GM19395 (cell line): ENCODE results near the gene CCDC38.
"Not testable (repeated sequence)": the region's sequence is repeated elsewhere in the genome, so short reads cannot be mapped to it uniquely, and the experiment has no call there.

Source experiments
- ATAC-seq: cut with Tn5 transposase; IDR thresholded peaks from one replicate; pipeline ENCODE4 v1.9.1; 2021; ENCODE audit warnings: mild to moderate bottlenecking, moderate library complexity; ENCODE audit not compliant: unreplicated experiment

CCDC38 gene

DNA sequence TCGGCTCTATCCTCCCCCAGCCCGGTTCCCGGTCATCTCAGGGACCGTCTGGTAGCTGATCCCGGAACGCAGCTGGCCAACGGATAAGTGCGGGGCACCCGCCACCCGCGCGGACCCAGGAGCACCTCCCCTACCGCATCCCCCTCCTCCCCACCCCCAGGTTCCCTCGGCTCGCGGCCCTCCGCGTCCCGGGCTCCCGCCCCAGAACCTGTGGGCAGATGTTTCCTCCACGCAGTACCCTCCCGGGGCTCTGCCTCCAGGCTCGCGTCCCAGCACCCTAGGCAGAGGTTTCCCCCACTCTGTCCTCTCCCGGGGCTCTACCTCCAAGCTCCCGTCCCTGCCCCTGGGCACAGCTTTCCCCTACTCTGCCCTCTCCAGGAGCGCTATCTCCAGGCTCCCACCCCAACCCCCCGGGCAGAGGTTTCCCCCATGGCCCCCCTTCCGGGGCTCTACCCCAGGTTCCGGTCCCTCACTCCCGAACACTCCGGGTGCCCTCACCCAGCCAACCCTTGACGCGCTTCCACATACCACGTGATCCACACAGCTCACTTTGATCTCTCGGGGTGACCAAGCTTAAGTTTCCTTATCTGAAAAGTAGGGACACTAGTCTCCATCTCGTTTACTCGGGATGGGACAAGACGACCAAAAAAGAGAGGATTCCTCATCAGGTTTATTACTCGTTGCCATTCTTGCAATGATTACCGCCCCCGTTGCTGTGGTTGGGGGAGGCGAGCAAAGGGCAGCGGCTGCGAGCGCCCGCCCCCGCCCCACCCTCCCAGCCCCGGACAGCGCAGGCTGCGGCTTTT, at the start of gene CCDC38:
CCDC38 (minus strand) TSS at position 91 of the 806 bp plus-strand sequence. CDS start 6,105 bp downstream, outside the sequence.
- peak; percentile 98 for ATAC-seq

GRCh38 chr12:95990136-95990535, 47.7 kb upstream of the CCDC38 start:
- ATAC-seq, result no peak

- no peak for ATAC-seq
Measured at GRCh38 chr12:95989504-95990123, 47.2 kb upstream of the CCDC38 start.

GRCh38 chr12:95988506-95989275, 46.3 kb upstream of the CCDC38 start:
- no peak for ATAC-seq

DNA sequence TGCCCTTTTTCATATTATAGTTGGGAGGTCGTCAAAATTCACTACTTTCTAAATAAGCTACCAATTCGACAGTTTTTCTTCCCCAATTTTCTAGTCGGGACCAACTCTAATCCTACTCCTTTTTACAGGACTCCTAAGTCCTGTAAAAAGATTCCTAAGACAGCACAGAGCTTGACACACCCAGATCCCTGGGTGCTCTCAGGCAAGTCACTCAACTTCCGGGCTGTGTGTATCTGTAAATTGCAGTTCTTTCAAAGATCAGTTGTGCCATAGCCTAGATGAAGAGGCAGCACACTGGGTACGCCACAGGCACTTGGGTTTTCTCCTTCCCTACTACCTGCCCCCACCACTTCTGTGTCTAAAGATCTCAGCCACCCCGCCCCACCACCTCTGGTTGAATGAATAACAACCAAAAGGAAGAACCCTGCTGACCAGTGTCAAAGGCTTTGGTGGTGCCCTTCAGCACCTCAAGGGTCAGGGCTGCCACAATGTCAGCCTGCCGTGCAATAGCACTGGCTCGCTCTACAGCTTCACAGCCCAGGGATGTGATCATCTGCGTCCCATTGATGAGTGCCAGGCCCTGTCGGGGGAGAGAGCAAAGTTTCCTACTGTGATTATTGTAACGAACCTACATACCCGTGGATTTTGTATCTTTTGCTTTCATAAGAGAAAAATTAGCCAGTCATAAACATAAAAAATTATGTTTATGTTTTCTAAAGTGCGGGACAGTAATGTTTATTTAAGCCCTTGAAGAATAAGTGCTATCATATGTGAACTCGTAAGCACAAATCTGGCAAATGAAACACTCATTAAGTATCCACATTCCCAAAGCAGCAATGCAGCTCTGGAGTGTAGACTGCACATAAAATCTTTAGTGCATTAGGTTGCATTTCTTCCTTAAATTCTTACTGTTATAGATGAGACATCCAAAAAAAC, 44.5 kb upstream of the CCDC38 start:
- ATAC-seq, result no peak

GRCh38 chr12:95984682-95985081, 42.3 kb upstream of the CCDC38 start:
- no peak for ATAC-seq

GRCh38 chr12:95982602-95983001, 40.2 kb upstream of the CCDC38 start:
- ATAC-seq, result no peak

DNA sequence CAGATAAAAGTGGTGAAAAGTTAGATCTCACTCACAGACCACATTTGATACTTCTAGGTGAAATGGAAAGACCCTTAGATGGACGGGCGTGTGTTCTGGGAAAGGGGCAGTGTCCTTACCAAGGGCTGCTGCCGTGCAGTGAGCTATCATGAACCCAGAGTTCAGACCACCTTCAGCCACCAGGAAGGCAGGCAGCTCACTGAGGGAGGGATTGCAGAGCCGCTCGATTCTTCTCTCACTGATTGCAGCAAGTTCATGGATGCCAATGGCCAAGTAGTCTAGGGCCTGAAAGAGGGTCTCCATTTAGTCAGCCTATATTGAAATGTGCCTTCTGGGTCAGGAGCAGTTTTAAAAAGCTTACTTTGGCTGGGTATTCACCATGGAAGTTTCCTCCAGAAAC, 38.0 kb upstream of the CCDC38 start:
- no peak for ATAC-seq

DNA sequence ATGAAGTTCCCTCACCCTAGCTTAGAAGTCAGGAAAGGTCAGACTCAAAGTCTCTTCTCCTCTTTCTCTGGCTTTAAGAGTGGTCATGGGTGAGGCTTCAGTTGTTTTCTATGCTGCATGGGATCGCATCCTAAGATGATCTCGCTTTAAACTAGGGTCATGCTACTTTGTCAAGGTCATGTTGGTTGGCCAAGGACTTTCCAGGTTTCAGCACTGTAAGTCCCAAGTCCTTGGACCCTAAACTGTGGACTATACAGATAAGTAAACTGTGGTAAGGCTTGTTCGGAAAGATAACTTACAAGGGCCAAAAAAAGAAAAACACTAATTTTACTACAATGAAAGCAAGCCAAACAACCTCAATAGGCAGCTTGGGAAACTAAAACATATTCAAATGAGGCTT, 36.4 kb upstream of the CCDC38 start:
- ATAC-seq, result no peak

DNA sequence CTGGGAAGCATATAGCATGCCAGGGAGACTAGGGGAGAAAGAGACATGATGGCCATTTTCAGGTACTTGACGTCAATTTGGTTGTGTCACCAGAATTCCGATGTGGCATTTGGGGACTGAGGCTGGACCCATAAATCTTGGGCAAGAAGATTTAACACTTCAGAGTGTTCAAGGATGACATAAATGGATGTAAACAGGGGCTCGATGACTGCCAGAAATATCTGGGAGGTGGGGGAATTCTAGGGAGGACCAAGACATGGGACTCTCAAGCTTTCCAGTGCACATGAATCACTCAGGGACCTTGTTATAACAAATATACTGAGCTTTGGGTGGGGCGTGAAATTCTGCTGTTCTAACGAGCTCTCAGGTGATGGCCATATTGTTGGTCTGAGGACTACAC, 35.9 kb upstream of the CCDC38 start:
- no peak for ATAC-seq

- no peak for ATAC-seq
Measured at GRCh38 chr12:95977764-95978305, 35.4 kb upstream of the CCDC38 start.

DNA sequence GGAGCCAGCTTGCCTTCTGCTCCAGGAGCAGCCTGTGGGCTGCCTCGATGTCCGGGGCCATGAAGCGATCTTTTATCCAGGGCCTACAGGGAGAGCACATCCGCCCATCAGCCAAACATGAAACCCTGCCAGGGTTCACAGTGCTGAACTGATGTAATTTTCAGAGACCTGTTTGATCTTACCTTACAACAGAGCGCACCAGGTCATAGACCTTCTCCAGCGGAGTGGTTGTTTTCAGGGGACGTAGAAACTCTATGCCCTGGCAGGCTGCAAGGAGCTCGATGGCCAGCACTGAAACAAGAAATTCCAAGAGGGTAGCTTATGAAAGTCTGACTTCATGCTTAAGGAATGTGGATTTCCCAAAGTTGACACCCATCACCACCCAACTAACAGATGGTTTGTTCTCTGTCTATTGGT, 34.0 kb upstream of the CCDC38 start:
- no peak for ATAC-seq

- ATAC-seq, result no peak
Measured at GRCh38 chr12:95975491-95975890, 33.1 kb upstream of the CCDC38 start.

GRCh38 chr12:95974358-95974757, 31.9 kb upstream of the CCDC38 start:
- no peak for ATAC-seq

DNA sequence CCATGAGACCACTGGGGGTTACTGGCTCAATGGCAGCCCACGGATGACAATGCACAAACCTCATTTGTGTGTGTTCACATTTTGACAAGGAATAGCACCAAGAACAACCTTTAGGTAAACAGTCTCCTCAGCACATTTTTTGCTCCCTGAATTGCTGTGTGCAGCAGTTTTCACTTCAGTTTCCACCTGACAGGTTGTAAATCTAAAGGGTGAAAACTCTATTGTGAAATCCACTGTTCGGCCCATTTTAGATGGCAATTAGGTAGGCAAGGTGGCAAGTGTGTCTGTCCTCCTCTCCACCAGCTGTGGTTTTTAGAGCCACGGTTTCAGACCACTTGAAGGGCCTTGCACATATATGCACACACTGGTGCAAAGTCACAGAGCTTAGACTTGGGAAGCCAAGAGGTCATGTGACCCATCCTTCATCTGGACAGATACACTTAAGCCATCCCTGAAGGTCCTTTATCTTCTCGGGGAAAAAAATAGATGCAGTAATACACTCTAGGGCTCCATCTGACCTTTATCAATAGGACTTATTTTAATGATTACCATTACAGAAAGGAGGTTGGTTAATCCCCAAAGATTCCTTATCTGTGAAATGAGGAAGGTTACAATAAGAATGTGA, 30.5 kb upstream of the CCDC38 start:
- no peak for ATAC-seq

DNA sequence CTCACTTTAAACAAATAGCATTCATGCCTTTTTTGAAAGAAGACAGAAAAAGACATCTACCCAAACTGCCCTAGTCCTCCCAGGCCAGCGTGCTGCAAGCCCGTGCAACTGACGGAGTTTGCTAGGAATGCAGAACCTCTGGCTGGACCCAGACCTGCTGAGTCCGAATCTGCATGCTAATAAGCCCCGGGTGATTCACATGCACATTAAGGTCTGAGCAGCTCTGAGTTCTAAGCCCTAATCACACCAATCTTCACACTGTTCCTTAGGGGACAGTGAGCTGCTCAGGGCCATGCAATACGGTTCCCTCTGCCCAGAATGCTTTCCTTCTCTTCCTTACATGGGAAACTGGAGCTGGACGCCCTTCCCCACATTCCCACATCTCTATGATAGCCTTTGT, 28.5 kb upstream of the CCDC38 start:
- no peak for ATAC-seq

GRCh38 chr12:95969116-95969515, 26.7 kb upstream of the CCDC38 start:
- ATAC-seq, result not testable (repeated sequence)

GRCh38 chr12:95967301-95967700, 24.9 kb upstream of the CCDC38 start:
- no peak for ATAC-seq

DNA sequence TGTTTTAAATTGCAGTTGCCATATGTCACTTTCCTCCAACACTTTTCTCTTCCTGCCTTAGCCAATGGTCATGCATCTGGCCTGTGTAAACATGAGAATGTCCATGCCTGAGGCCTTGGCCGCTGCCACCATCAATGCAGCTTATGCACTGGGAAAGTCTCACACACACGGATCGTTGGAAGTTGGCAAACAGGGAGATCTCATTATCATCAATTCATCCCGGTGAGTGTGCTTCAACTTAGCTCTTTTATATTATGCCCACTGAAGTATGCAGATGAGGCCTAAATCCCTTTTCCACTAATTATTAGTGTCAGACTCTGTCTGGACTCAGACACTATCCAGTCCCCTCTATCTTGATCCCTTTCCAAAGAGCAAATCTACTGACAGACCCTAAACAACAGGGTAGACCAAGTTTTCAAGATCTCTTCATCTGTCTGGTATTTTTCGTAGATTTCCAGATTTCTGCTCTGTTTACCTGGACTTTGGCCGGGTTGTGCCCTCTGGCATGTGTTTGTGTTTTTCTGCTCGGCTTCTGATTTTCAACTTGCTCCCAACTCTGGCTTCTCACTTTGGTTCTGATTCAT, 24.0 kb upstream of the CCDC38 start:
- no peak for ATAC-seq

- ATAC-seq, result no peak
Measured at GRCh38 chr12:95963096-95963495, 20.7 kb upstream of the CCDC38 start.
